HepG2 (cell line): ENCODE data around the gene SLC13A5. TPM values are rescaled to one million over a fixed set of nuclear protein-coding genes. Genes with fewer than 3 reads are reported as not detected.

Experiments
- ARNT2 ChIP-seq: sonication (generic); formaldehyde crosslinking; IDR thresholded peaks from 2 replicates; pipeline ENCODE4 v1.8.0; 2022; ENCODE audit warnings: mild to moderate bottlenecking, low read depth, missing genetic modification reagents, moderate library complexity
- BATF2 ChIP-seq: sonication (generic); formaldehyde crosslinking; IDR thresholded peaks from 2 replicates; pipeline ENCODE4 v1.8.0; 2022; ENCODE audit warnings: mild to moderate bottlenecking, missing genetic modification reagents, moderate library complexity
- CCDC6 ChIP-seq: sonication (generic); formaldehyde crosslinking; IDR thresholded peaks from 2 replicates; pipeline ENCODE4 v1.8.1; 2022; ENCODE audit warnings: mild to moderate bottlenecking, missing genetic modification reagents, moderate library complexity
- CENPT ChIP-seq: sonication (generic); formaldehyde crosslinking; IDR thresholded peaks from 2 replicates; pipeline ENCODE4 v1.8.0; 2022; ENCODE audit warnings: low read depth, mild to moderate bottlenecking, moderate library complexity, missing genetic modification reagents
- CERS6 ChIP-seq: sonication (generic); formaldehyde crosslinking; IDR thresholded peaks from 2 replicates; pipeline ENCODE4 v1.5.0; 2020; ENCODE audit warnings: missing genetic modification reagents
- CHD4 ChIP-seq: fragments of 200-600 bp; sonication (generic); IDR thresholded peaks from 2 replicates; pipeline ENCODE4 v1.7.0; 2017; ENCODE audit warnings: mild to moderate bottlenecking, low read length, borderline replicate concordance
- E2F1 ChIP-seq: sonication (generic); formaldehyde crosslinking; IDR thresholded peaks from 2 replicates; pipeline ENCODE4 v1.5.0; 2020; ENCODE audit warnings: missing genetic modification reagents
- EZH2 ChIP-seq: conservative IDR thresholded peaks from 2 replicates; pipeline ENCODE4 v1.6.1; 2012; ENCODE audit warnings: mild to moderate bottlenecking, low read depth, low read length, moderate library complexity
- FOXA1 ChIP-seq, 2 experiments: fragments of 450-650 bp in 1 of 2; sonication (generic) in 1 of 2; formaldehyde crosslinking in 1 of 2; IDR thresholded peaks; 2 replicates each; pipeline versions ENCODE4 v1.4.0 to v1.6.1; 2016 to 2020; ENCODE audit warnings: missing genetic modification reagents in 1 of 2
- FOXK2 ChIP-seq: fragments of 450-650 bp; IDR thresholded peaks from 2 replicates; pipeline ENCODE4 v1.6.1; 2016
- HHEX ChIP-seq: IDR thresholded peaks from 2 replicates; pipeline ENCODE4 v1.6.1; 2016; ENCODE audit warnings: control low read depth
- MAX ChIP-seq: IDR thresholded peaks from 2 replicates; pipeline ENCODE4 v1.6.1; 2012; ENCODE audit warnings: inconsistent platforms
- NR0B2 ChIP-seq: sonication (generic); formaldehyde crosslinking; IDR thresholded peaks from 2 replicates; pipeline ENCODE4 v1.4.0; 2020; ENCODE audit warnings: mild to moderate bottlenecking, missing genetic modification reagents
- SMARCC2 ChIP-seq: fragments of 450-650 bp; IDR thresholded peaks from 2 replicates; pipeline ENCODE4 v1.6.1; 2017; ENCODE audit warnings: antibody characterized with exemption, mild to moderate bottlenecking
- TBX3 ChIP-seq: fragments of 450-650 bp; IDR thresholded peaks from 2 replicates; pipeline ENCODE4 v1.6.1; 2017; ENCODE audit warnings: antibody characterized with exemption, mild to moderate bottlenecking, inconsistent platforms, borderline replicate concordance
- XRCC5 ChIP-seq: fragments of 200-400 bp; formaldehyde crosslinking; optimal IDR thresholded peaks from 2 replicates; pipeline ENCODE3; 2017; ENCODE audit warnings: mild to moderate bottlenecking, low read length
- ZMYM2 ChIP-seq: sonication (generic); formaldehyde crosslinking; IDR thresholded peaks from 2 replicates; pipeline ENCODE4 v1.8.0; 2022; ENCODE audit warnings: mild to moderate bottlenecking, missing genetic modification reagents
- ZNF124 ChIP-seq: sonication (generic); formaldehyde crosslinking; IDR thresholded peaks from 2 replicates; pipeline ENCODE4 v1.4.0; 2020; ENCODE audit warnings: missing genetic modification reagents
- ZNF160 ChIP-seq: sonication (generic); formaldehyde crosslinking; IDR thresholded peaks from 2 replicates; pipeline ENCODE4 v1.8.0; 2022; ENCODE audit warnings: mild to moderate bottlenecking, inconsistent platforms, missing genetic modification reagents
- ZNF33B ChIP-seq: sonication (generic); formaldehyde crosslinking; IDR thresholded peaks from 2 replicates; pipeline ENCODE4 v1.5.1; 2020; ENCODE audit warnings: mild to moderate bottlenecking, missing genetic modification reagents
- ZNF570 ChIP-seq: sonication (generic); formaldehyde crosslinking; IDR thresholded peaks from 2 replicates; pipeline ENCODE4 v1.4.0; 2020; ENCODE audit warnings: mild to moderate bottlenecking, missing genetic modification reagents, borderline replicate concordance
- ZNF703 ChIP-seq: sonication (generic); formaldehyde crosslinking; IDR thresholded peaks from 2 replicates; pipeline ENCODE4 v1.5.1; 2020; ENCODE audit warnings: missing genetic modification reagents, mild to moderate bottlenecking, moderate library complexity, borderline replicate concordance
- ZNF777 ChIP-seq: sonication (generic); formaldehyde crosslinking; IDR thresholded peaks from 2 replicates; pipeline ENCODE4 v1.4.0; 2020; ENCODE audit warnings: missing genetic modification reagents
- ZNF850 ChIP-seq: sonication (generic); formaldehyde crosslinking; conservative IDR thresholded peaks from 2 replicates; pipeline ENCODE4 v1.9.0; 2021; ENCODE audit warnings: mild to moderate bottlenecking, missing genetic modification reagents
- ZSCAN20 ChIP-seq: sonication (generic); formaldehyde crosslinking; IDR thresholded peaks from 2 replicates; pipeline ENCODE4 v1.4.0; 2020; ENCODE audit warnings: missing genetic modification reagents, mild to moderate bottlenecking, borderline replicate concordance
- ZSCAN22 ChIP-seq: sonication (generic); formaldehyde crosslinking; IDR thresholded peaks from 2 replicates; pipeline ENCODE4 v1.4.0; 2020; ENCODE audit warnings: mild to moderate bottlenecking, missing genetic modification reagents
- ZSCAN5A ChIP-seq: sonication (generic); formaldehyde crosslinking; IDR thresholded peaks from 2 replicates; pipeline ENCODE4 v1.8.0; 2022; ENCODE audit warnings: mild to moderate bottlenecking, missing genetic modification reagents, borderline replicate concordance
- polyA plus RNA-seq, 8 experiments: library from polyadenylated mRNA; depleted of rRNA in 3 of 8; stranded (reverse) in 7 of 8; unstranded in 1 of 8; fragments of >200 nt; fragmentation: Illumina TruSeq in 4 of 8; extraction: Trizol in 4 of 8; gene quantifications; 2 replicates each; pipeline versions ENCODE4 v1.2.1 to v1.2.3, GENCODE V29; 2011 to 2016; ENCODE audit warnings: low read depth in 4 of 8, missing spikeins in 1 of 8, mixed read lengths in 1 of 8; ENCODE audit not compliant: insufficient read depth in 1 of 8
- total RNA-seq, 5 experiments: library from RNA; depleted of rRNA; stranded (reverse); fragments of >200 nt; fragmentation: Illumina TruSeq; extraction: Trizol; gene quantifications; 2 replicates each; pipeline ENCODE4 v1.2.3, GENCODE V29; 2016; ENCODE audit warnings: low read depth in 1 of 5

SLC13A5 gene
- total and polyA plus RNA-seq, 2 of the 13 experiments (the other 11 are each of a cell fraction or from before 2014, with no cell fraction given), result 42.8 to 310 TPM

GRCh38 chr17:6683081-6683684 is 30.0 kb downstream of the SLC13A5 start (continued):
- no peak for TF ChIP-seq ZNF160 (CRISPR knock-in tag)
- TF ChIP-seq ARNT2 (CRISPR knock-in tag), result peak; percentile 55; the same call in 1 of the 2 replicates
- no peak for TF ChIP-seq ZNF777 (CRISPR knock-in tag)
- no peak for TF ChIP-seq NR0B2
- peak; percentile 88 for TF ChIP-seq HHEX (CRISPR knock-in tag)
- TF ChIP-seq EZH2, result no peak
- no peak for TF ChIP-seq ZNF703
- no peak for TF ChIP-seq XRCC5
- no peak for TF ChIP-seq ZSCAN5A (CRISPR knock-in tag)
- TF ChIP-seq ZMYM2 (CRISPR knock-in tag), result no peak
- no peak for TF ChIP-seq CERS6
- TF ChIP-seq CHD4, result no peak
- no peak for TF ChIP-seq CCDC6 (CRISPR knock-in tag)
- TF ChIP-seq TBX3, result peak; percentile 72; the same call in 1 of the 2 replicates
- TF ChIP-seq SMARCC2, result no peak
- no peak for TF ChIP-seq ZSCAN20 (CRISPR knock-in tag)
- TF ChIP-seq CENPT (CRISPR knock-in tag), result no peak
- 0 out of 2 replicates have a peak, but pooled peaks have one; percentile 16 for TF ChIP-seq ZNF124 (CRISPR knock-in tag)
- no peak for TF ChIP-seq ZNF570 (CRISPR knock-in tag)
- no peak for TF ChIP-seq ZSCAN22 (CRISPR knock-in tag)
- TF ChIP-seq MAX, result peak; percentile 56; the same call in 1 of the 2 replicates
- TF ChIP-seq ZNF850 (CRISPR knock-in tag), result no peak
- no peak for TF ChIP-seq ZNF33B (CRISPR knock-in tag)
- TF ChIP-seq BATF2 (CRISPR knock-in tag), result no peak
- TF ChIP-seq E2F1 (CRISPR knock-in tag), result no peak
- no peak for TF ChIP-seq FOXK2
- TF ChIP-seq FOXA1 (IDR thresholded peaks at IDR 0.05), result no peak
- peak; percentile 82 for TF ChIP-seq FOXA1 (CRISPR knock-in tag; IDR thresholded peaks at IDR 0.05)
